HepG2 (cell line): Measurements from ENCODE around the gene DAG1.

ENCODE experiments used
- BHLHE40 ChIP-seq: IDR thresholded peaks from 2 replicates; pipeline ENCODE4 v1.6.1; 2011; ENCODE audit warnings: low read length, improper control_type of control experiment
- GATAD2A ChIP-seq: IDR thresholded peaks from 2 replicates; pipeline ENCODE4 v1.6.1; 2016
- HMG20A ChIP-seq: IDR thresholded peaks from 2 replicates; pipeline ENCODE4 v1.6.1; 2016; ENCODE audit warnings: borderline replicate concordance
- HNRNPK ChIP-seq: fragments of 200-400 bp; formaldehyde crosslinking; IDR thresholded peaks from 2 replicates; pipeline ENCODE4 v1.6.1; 2018; ENCODE audit warnings: low read length, low read depth, moderate library complexity, mild to moderate bottlenecking; ENCODE audit not compliant: poor library complexity, severe bottlenecking
- KLF11 ChIP-seq: IDR thresholded peaks from 2 replicates; pipeline ENCODE4 v1.6.1; 2016; ENCODE audit warnings: missing compliant biosample characterization
- MXI1 ChIP-seq: IDR thresholded peaks from 3 replicates; pipeline ENCODE4 v1.6.1; 2012; ENCODE audit warnings: low read depth, low read length, inconsistent platforms, borderline replicate concordance
- RXRA ChIP-seq: sonication (generic); formaldehyde crosslinking; IDR thresholded peaks from 2 replicates; pipeline ENCODE4 v1.5.1; 2020; ENCODE audit warnings: missing genetic modification reagents
- SUZ12 ChIP-seq: fragments of 150-350 bp; IDR thresholded peaks from 2 replicates; pipeline ENCODE4 v1.6.1; 2014; ENCODE audit warnings: low read depth, low read length
- TAF1 ChIP-seq: sonication (generic); formaldehyde crosslinking; IDR thresholded peaks from 2 replicates; pipeline ENCODE4 v1.4.0; 2020; ENCODE audit warnings: missing genetic modification reagents
- TP53 ChIP-seq: sonication (generic); formaldehyde crosslinking; conservative IDR thresholded peaks from 2 replicates; pipeline ENCODE4 v1.4.0; 2020; ENCODE audit warnings: missing genetic modification reagents
- ZBTB21 ChIP-seq: sonication (generic); formaldehyde crosslinking; IDR thresholded peaks from 2 replicates; pipeline ENCODE4 v1.4.0; 2020; ENCODE audit warnings: missing genetic modification reagents
- ZNF17 ChIP-seq: sonication (generic); formaldehyde crosslinking; IDR thresholded peaks from 2 replicates; pipeline ENCODE4 v1.5.0; 2020; ENCODE audit warnings: mild to moderate bottlenecking, missing genetic modification reagents
- ZNF292 ChIP-seq: sonication (generic); formaldehyde crosslinking; IDR thresholded peaks from 2 replicates; pipeline ENCODE4 v1.8.1; 2022; ENCODE audit warnings: mild to moderate bottlenecking, low read depth, missing genetic modification reagents, borderline replicate concordance
- TF ChIP-seq, protein P1 (sequence below): sonication (generic); formaldehyde crosslinking; IDR thresholded peaks from 2 replicates; pipeline ENCODE4 v1.5.0; 2020; ENCODE audit warnings: missing genetic modification reagents

- no peak for TF ChIP-seq ZNF292 (CRISPR knock-in tag)
- TF ChIP-seq MXI1: peak; percentile 89; the same call in 1 of the 3 replicates
- TF ChIP-seq BHLHE40: no peak
- TF ChIP-seq GATAD2A (CRISPR knock-in tag): no peak; the same call in 1 of the 2 replicates
- TF ChIP-seq KLF11 (CRISPR knock-in tag): no peak
- TF ChIP-seq HNRNPK: peak; percentile 64
- no peak for TF ChIP-seq HMG20A (CRISPR knock-in tag)
- TF ChIP-seq, protein P1, sequence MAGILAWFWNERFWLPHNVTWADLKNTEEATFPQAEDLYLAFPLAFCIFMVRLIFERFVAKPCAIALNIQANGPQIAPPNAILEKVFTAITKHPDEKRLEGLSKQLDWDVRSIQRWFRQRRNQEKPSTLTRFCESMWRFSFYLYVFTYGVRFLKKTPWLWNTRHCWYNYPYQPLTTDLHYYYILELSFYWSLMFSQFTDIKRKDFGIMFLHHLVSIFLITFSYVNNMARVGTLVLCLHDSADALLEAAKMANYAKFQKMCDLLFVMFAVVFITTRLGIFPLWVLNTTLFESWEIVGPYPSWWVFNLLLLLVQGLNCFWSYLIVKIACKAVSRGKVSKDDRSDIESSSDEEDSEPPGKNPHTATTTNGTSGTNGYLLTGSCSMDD (CRISPR knock-in tag): no peak
- TF ChIP-seq SUZ12: no peak
- TF ChIP-seq RXRA: peak; percentile 69
- TF ChIP-seq ZNF17 (CRISPR knock-in tag): no peak
- no peak for TF ChIP-seq TP53 (CRISPR knock-in tag)
- peak; percentile 81 for TF ChIP-seq TAF1 (CRISPR knock-in tag)
- no peak for TF ChIP-seq ZBTB21 (CRISPR knock-in tag)
Measured at GRCh38 chr3:49469936-49470713, at the start of gene DAG1.
